HG03280 (cell line): ENCODE measurements around the gene MLPH.
"Not testable (repeated sequence)": the region's sequence is repeated elsewhere in the genome, so short reads cannot be mapped to it uniquely, and the experiment has no call there.

Source experiments
- ATAC-seq: cut with Tn5 transposase; IDR thresholded peaks from one replicate; pipeline ENCODE4 v1.9.1; 2021; ENCODE audit warnings: mild to moderate bottlenecking, moderate library complexity; ENCODE audit not compliant: unreplicated experiment

MLPH gene

DNA sequence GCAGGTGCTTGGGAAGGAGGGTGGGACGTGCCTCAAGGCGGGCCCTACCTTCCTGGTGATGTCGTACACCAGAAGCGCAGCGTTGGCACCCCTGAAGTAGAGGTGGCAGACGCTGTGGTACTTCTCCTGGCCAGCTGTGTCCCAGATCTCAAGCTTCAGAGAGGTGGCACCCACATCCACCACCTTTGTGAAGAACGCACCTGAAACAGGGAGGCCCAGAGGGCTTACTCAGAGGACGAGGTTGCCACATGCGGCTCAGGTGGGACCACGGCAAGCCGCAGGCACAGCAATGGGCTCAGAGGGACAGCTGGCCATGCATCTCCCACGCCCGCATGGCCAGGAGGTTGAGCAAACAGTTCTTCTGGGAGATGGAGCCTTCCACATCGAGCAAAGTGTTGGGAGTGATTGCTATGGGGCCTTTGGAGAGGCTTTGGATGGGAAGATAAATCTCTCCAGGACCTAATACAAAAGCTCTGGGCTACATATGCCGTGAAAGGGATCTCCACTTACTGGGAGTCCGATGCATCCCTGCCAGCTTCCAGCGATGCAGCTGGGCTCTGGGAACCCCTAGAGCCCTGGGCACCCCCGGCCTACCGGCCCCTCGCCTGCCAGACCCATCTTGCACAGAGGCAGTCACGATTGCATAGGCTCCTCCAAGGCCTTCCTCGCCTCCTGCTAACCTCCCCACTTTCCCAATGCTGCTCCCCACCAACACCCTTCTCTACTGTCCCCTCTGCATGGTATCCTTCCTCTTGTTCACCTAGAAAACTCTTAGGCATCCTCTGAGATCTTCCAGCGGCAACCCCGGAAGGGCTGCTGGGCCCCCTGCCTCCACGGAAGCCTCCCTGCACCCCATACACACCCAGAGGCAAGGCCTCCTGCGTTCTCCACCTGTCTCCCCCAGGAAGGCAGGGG lies 91.2 kb downstream of the MLPH start:
- ATAC-seq, result no peak

DNA sequence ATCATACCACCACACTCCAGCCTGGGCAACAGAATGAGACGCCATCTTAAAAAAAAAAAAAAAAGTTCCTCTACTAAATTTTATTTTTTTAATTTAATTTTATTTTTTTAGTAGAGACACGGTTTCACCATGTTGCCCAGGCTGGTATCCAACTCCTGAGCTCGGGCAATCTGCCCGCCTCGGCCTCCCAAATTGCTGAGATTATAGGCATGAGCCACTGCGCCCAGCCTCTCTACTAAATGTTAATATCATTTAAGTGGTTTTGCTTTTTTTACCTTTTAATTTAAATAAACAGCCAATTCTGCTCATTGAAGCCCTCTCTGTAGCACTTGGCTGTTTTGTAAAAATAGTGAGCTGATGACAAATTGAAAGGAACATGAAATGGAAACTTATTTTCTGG lies 94.3 kb downstream of the MLPH start:
- no peak for ATAC-seq

DNA sequence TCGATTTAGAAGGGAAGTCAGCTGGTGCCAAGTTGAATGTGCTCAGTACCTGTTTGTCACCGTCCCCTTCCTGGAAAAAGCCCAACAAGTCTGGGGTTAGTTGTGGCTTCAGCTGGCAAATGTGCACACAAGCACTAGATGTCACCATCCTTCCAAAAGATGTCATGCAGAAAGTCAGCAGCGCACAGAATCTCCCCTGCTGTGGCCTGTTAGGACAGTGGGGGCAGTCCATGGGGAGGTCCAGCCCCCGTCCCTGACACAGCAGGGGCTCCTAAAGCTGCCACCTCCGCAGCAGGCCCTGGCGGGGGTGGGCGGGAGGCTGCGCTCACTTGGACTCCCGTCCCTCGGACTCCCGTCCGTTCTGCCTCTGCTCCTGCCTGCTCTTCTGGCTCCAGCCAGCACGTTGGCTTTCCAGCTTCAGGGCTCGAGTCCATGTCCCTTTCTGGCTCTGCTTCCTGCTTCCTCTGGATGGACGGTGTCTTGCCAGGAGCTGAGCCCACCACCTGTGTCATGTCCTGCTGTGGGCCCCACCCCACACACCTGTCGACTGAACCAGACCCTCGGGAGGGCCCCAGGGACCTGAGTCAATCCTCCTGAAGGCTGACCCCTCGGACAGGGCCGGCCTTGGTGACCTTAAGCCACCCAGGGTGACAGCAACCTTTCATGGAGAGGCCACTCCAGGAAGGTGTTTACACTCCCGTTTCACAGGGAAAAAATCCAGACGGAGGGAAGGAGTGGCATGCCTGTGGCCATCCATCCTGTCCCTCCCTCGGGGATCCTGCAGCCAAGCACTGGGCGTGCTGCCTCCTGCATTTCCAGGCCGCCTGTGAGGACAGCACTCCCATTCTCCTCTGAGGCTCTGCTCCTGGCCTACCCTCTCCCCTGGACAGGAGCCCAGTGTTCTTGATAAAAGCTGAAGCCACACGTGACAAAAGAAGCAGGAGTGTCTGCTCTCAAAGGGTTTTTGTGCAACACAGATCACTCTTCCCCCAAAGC lies 95.0 kb downstream of the MLPH start:
- ATAC-seq, result no peak

DNA sequence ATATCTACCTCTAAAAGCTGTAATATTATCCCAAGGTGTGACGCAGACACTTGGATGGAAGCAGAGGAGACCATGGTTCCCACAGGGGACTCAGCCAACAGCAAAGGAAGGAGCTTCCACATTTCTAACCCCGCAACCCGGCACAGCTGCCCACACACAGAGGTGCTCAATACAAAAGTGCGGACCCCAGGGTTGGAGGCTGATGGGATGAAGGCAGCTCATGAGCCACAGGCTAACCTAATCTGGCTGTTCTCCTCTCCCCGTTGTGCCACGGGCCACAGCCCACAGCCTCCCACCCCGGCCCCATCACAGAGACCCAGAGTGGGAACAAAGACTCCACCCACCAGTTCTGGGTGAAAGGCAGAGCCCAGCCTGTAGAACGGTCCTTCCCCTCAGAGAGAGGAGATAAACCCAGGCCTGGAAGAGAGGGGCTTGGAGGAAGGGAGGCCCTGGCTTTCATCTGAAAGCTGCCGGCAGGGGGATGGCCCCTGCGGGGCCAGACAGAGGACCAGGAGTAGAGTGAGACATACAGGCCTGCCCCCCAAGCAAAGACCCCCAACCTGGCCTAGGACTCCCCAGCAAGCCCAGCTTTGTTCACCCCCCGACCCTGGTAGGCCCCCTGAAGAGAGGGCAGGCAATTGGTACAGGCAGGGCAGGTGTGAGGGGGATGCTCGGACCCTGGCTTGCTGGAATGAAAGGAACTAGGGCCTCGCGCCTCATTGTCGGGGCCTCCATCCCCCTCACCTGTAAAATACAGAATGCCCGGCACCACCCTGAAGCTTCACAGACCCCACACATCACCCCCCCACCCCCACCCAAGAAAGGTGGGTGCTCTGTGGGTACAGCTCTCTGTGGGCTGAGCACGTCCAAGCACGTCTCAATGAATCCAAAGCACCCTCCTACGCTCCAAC lies 96.6 kb downstream of the MLPH start:
- no peak for ATAC-seq

DNA sequence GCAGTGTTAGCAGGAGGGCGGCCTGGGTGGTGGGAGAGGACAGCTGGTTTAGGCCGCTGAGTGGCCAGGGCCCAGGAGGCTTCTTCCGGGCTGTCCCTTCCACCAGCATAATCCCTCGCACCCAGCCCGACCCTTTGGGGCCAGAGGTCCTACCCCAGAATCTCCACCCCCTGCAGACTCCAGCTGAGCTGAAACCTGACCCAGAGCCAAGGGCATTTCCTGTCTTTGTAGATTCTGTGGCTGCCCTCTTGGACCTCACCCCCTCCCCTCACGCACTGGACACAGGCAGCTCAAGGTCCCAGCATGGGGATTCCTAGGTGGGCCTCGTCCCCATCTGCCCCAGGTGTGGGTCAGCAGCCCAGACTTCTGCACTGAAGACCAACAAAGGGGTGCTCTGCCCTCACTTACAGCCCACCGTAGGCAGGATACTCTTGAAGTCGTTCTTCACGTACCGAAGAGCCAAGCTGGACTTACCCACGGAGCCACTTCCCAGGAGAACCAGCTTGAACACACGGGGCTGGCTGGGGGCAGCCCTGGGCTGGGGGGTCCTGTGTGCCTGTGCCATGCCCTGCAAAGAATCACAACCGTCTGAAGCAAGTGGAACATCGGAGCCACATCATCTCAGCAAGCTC lies 98.7 kb downstream of the MLPH start:
- no peak for ATAC-seq

DNA sequence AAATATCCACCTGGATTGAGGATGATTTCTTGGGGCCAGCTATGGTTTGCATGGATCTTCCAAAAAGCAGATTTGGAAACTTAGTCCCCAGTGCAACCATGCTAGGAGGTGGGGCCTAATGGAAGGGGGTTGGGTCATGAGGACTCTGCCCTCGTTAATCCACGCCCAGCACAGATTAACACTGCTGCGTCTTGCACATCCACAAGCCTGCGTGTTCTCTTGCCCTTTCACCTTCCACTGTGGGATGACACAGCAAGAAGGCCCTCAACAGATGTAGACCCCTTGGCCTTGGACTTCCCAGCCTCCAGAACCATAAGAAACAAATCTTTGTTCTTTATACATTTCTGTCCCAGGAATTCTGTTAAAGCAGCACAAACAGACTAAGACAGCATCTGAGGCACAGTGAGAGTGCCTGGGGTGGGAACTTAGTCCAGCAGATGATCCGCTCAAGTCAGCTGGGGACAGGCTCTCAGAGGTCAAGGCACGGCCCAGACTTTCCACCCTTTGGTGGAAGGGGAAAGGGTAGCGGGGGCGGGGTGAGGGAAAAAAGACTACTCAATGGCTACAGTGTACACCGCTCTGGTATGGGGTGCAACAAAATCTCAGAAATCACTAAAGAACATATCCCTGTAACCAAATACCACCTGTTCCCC lies 101.1 kb downstream of the MLPH start:
- ATAC-seq, result no peak

DNA sequence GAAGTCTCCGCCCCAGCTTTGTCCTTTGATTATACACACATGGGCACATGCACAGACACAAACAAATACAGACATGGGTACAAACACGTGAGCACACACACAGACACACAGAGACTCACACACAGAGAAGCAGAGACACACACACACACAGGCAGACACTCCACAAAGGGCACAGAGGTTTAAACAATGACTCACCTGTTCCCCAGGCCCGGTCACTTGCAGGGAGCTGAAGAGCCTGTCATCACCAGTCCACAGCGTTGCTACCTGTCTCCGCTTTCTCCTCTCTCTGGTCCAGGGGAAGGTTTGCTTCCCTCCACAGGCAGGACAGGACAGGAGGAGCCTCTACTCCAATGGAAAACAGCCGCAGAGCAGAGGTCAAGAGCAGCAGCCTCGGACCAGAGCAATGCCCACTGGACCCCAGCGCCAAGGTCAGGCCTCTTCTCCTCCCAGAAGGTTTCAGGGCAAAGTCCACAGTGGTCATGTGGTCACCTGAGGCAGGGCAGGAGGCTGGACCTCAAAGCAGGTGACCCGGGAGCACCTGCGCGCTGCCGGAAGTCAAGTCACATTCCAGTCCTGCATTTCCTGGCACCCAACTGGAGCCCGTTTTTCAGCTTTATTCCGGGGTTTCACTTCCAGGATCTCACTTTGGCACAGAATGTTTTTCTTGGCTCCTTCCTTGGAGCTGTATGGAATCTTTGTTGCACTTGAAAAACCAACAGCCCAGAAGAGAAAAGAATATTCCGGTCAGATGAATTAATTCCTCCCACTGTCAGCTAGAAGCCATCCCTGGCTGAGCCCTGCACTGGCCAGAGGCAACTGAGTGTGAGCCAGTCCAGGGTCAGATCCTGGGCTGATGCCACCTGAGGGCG lies 103.5 kb downstream of the MLPH start, which contains the start of gene RAB17:
Gene RAB17, minus strand, starts transcription at position 463 of the 869 bp plus-strand sequence. CDS start 4,580 bp downstream, outside the sequence.
- no peak for ATAC-seq

DNA sequence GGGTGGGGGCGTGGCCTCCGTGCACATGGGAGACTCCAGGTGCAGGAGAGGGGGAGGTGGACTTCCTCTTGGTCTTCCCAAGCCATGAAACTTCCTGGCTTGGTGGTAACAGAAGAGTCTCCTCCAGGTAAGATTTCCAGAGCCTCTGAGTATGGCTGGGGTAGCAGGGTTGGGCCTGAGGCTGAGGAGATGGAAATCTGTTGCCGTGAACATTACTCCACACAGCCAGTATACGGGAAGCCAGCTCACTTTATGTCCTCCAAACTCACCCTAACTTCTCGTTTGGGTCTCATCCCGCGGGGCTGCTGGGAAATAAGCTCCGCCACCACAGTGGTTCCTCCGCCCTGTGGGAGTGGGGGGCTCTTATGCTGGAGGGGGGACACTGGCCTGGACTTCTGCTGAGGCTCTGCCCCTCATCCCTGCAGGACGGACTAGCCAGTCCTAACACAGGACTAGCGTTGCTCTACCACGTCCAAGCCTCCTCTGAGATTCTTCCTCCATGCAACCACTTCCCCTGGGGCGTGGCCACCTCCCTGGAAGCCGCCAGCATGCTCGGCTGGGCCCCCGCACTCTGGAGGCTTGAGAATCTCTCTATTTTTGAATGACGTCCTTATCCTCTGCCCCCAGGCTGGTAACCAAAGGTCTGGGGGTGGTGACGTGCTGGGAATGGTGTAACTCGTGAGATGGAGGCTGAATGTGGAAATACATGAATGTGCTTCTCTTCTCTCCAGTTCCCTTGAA lies 104.3 kb downstream of the MLPH start:
- no peak for ATAC-seq

DNA sequence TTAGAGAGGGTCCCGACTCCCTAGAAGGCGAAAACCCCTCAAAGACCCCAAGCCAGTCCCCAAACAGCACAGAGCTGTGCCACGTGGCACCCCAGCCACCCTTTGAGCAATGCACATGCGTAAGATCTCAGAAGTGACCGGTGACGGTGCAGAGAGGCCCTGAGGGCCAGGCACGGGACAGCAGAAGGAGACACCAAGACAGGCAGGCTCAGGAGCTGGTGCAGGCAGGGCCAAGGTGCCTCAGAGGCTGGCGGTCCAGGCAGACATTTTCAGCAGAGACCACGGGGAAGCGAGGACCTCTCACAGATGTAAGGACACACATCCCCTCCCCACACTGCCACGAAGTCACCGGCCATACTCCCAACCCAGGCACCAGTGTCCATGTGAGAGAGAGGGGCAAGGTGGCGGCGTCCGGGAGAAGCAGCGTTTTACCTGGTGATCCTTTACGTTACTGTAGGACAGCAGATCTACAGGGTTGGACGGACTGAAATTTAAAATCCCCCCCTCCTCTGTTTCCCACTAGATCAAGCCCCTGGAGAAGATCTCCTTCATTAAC lies 105.5 kb downstream of the MLPH start:
- ATAC-seq, result no peak

DNA sequence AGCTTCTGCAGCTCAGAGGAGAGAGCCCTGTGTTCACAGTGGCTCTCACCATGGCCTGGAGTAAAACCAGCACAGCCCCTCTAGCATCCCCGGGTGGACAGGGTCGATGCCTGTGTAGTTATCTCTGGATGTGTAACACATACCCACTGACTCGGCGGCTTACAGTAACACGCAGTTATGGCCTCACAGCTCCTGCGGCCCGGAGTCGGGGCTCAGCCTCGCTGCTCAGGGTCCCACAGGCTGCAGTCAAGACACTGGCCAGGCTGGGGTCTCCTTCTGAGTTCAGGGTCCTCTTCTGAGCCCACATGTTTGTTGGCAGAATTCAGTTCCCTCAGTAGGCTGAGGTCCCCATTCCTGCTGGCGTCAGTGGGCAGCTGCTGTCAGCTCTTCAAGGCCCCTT lies 106.0 kb downstream of the MLPH start:
- ATAC-seq, result no peak

DNA sequence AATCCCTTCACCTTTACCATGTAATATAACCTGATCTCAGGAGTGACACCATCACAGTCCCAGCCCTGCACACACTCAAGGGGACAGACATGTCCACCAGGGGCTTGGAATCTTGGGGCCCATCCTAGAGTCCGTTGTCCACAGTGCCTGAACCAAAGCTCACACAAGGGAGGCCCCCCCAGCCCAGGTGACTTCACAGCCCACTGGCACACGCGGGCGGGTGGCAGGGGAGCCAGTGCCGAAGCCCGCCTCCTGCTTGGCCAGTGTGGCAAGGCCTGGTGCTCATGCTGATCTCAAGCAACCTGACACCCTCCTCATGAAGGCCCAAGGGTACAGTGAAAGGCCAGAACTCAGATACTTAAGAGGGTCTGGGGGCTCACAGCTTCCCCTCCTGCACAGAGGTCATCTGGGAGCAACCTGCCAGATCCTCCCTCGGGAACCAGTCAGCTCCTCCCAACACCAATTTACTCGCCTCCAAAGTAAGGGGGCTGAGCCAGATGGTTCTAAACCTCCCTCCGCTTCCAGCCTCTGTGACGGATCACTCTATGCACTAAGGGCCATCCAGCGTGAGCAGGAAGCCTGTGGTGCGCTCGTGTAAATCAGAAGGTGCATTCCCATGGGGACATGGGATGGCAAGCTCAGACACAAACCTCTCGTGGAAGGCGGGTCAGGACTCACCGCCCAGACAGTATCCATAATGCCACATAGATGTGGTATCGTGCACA lies 106.7 kb downstream of the MLPH start:
- ATAC-seq, result no peak

DNA sequence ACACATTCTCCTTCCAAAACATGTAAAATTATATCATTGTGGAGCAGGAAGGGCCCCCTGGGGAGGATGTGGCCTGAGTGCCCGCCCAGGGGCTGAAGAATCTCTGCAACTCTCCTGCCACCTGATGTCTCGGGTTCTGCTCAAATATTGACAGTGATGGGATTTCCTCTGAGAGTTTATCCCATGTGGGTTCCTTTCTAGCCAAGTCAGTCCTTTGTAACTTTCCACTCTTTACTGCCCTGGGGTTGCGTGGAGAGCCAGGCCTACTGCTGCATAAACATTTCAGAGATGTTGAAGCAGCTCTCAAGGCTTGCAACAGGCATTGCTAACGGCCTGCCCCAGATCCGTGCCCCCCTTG lies 107.4 kb downstream of the MLPH start:
- ATAC-seq, result no peak

DNA sequence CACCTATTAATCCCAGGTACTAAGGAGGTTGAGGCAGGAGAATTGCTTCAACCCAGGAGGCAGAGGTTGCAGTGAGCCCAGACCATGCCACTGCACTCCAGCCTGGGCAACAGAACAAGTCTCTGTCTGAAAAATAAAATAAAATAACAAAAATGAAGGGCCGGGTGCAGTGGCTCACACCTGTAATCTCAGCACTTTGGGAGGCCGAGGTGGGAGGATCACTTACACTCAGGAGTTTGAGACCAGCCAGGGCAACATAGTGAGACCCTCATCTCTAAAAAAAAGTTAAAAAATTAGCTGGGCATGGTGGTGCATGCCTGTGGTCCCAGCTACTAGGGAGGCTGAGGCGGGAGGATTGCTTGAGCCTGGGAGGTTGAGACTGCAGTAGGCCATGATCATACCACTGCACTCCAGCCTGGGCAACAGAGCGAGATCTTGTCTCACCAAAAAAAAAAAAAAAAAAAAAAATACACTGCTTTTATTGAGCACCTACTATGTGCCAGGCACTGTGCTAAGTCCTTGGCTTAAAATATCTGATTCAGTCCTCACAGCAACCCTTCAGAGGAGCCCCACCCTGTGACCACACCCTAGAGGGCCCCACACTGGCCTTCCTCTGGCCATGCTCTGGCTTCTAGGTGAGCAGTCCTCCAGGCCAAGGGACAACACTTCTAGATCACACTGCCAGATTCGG lies 108.9 kb downstream of the MLPH start:
- not testable (repeated sequence) for ATAC-seq

DNA sequence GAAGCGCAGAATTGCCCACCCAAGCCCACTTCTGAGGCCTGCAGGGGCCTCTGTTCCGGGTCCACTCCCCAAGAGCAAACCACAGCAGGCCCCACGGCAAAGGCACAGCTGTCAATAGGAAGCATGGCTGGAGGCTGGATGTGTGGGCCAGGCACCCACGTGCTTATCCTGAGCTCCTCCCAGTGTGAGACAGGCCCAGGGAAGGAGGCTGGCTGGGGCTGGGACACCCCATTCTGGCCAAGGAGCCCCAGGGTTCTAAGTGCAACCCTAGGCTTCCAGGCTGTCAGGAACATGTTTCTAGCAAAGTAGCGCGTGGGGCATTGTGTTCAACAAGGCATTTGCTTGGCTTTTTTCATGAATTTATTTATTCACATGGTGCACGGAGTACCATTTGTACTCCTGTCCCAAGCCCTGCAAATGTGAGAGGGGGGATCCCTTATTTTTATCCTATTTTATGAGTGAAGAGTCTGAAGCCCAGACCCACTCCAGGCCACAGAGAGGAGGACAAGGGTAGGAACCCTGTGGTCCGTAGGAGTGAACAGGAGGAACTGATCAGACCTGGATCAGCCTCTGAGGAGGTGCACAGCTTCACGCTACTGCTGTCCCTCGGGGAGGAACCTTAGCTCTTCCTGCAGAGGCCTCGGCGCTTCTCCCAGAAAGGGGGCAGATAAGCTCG lies 109.6 kb downstream of the MLPH start:
- ATAC-seq, result no peak

DNA sequence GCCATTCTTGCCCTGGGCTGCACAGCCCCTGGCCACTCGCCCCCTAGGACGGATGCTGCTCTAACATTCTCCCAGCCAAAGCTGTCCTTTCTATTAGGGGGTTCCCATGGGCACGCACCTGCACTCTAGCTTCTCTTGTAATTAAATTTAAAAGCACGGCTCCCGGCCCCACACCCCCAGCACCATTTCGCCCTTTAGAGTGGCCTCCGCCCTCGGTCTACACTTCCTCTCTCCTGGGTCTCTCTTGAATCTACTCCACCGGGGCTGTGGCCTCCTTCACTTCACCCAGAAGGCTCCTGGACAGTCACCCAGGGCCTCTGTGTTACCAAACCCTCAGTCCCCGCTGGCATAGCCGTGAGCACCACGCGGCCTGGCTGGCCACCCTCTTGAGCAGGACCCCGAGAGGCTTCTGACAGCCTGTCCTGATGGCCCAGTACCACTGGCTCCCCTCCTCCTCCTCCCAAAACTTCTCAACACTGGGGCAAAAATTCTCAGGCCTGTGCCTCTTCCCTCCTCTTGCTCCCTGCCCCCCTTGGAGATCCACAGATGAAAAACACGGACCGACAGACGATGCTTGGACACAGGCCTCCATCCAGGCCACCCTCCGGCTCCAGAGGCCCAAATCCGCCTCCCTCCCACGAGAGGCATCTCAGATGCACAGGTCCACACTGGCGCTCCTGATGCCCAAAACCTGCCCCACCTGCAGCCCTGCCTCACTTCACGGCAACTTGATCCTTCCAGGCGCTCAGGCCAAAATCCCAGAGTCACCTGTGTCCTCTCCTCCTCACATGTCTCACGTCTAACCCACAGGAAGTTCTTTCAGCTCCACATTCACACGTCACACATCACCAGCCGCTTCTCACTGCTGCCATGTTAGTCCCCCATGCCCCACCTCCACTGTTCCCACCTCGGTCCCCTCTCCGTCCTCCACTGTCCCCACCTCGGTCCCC lies 110.4 kb downstream of the MLPH start:
- ATAC-seq, result no peak
